Astrocyte of the cerebellum (primary cell): Measurements from ENCODE around the gene CARMIL3.
A peak's percentile ranks its signal among the peaks of the same experiment; 100 is the strongest.
"Not testable (repeated sequence)": the region's sequence is repeated elsewhere in the genome, so short reads cannot be mapped to it uniquely, and the experiment has no call there.

Experiments used
- DNase-seq: peaks from one replicate; pipeline ENCODE4 v3.0.0-alpha.2; 2011; ENCODE audit warnings: low read depth
- H3K4me3 ChIP-seq: 2 replicates; pipeline ENCODE4 v1.5.1; 2011; ENCODE audit warnings: mild to moderate bottlenecking, low read depth, low read length, moderate library complexity
- in situ Hi-C: cut with HindIII; loops from 2 replicates; pipeline ENCODE4 v1.10.0; 2017; ENCODE audit warnings: low sequenced_read_pairs
- TF ChIP-seq, protein P1 (sequence below): IDR thresholded peaks from 2 replicates; pipeline ENCODE4 v1.5.1; 2012; ENCODE audit warnings: low read length, low read depth, moderate library complexity, mild to moderate bottlenecking; ENCODE audit errors: missing control alignments

The CARMIL3 gene, protein sequence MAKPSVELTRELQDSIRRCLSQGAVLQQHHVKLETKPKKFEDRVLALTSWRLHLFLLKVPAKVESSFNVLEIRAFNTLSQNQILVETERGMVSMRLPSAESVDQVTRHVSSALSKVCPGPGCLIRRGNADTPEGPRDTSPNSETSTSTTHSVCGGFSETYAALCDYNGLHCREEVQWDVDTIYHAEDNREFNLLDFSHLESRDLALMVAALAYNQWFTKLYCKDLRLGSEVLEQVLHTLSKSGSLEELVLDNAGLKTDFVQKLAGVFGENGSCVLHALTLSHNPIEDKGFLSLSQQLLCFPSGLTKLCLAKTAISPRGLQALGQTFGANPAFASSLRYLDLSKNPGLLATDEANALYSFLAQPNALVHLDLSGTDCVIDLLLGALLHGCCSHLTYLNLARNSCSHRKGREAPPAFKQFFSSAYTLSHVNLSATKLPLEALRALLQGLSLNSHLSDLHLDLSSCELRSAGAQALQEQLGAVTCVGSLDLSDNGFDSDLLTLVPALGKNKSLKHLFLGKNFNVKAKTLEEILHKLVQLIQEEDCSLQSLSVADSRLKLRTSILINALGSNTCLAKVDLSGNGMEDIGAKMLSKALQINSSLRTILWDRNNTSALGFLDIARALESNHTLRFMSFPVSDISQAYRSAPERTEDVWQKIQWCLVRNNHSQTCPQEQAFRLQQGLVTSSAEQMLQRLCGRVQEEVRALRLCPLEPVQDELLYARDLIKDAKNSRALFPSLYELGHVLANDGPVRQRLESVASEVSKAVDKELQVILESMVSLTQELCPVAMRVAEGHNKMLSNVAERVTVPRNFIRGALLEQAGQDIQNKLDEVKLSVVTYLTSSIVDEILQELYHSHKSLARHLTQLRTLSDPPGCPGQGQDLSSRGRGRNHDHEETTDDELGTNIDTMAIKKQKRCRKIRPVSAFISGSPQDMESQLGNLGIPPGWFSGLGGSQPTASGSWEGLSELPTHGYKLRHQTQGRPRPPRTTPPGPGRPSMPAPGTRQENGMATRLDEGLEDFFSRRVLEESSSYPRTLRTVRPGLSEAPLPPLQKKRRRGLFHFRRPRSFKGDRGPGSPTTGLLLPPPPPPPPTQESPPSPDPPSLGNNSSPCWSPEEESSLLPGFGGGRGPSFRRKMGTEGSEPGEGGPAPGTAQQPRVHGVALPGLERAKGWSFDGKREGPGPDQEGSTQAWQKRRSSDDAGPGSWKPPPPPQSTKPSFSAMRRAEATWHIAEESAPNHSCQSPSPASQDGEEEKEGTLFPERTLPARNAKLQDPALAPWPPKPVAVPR (N-terminal part only)

DNA sequence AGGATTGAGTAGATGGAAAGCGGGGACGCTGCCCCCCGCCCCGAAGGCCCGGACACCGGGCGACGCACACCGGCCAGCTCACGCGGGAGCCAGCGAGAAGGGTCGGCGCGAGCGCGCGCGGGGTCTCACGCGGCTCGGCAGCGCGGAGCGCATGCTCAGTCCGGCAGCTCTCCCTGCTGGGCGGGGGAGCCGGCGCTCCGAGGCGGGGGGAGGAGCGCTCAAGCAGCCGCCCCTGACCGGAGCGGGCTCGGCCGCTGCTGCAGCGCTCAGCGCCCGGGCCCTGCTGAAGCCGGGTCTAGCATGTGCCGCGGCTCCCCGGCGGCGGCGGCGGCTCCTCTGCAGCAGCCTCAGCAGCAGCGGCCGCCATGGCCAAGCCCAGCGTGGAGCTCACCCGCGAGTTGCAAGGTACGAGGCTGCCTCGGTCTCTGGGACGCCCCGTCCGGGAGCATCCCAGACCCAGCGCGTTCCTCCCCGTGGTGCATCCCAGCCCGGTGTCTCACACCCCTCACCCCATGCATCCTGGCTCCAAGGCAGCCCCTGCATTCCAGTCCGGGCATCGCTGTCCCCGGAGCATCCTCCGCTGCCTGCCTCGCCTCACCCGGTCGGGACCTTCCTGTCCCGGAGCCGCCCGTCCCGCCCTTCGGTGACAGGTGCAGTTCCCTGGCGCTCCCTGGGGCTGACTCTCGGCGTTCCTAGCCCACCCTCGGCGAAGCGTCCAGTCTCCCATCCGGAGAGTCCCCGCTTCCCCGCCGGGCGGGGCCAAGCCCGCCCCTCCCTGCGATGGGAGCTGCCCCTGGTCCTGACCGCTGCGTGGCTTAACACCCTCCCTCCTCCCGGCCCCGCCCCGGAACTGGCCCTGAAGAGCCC lies at the start of gene CARMIL3:
CARMIL3 (plus strand) TSS at position 221 of the 867 bp plus-strand sequence; CDS start at position 366, 145 bp downstream.
- in situ Hi-C loops: no loop called here
- H3K4me3 ChIP-seq: peak within 1 kb of the TSS; percentile 48
- TF ChIP-seq, protein P1, sequence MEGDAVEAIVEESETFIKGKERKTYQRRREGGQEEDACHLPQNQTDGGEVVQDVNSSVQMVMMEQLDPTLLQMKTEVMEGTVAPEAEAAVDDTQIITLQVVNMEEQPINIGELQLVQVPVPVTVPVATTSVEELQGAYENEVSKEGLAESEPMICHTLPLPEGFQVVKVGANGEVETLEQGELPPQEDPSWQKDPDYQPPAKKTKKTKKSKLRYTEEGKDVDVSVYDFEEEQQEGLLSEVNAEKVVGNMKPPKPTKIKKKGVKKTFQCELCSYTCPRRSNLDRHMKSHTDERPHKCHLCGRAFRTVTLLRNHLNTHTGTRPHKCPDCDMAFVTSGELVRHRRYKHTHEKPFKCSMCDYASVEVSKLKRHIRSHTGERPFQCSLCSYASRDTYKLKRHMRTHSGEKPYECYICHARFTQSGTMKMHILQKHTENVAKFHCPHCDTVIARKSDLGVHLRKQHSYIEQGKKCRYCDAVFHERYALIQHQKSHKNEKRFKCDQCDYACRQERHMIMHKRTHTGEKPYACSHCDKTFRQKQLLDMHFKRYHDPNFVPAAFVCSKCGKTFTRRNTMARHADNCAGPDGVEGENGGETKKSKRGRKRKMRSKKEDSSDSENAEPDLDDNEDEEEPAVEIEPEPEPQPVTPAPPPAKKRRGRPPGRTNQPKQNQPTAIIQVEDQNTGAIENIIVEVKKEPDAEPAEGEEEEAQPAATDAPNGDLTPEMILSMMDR: no peak
- DNase-seq: no peak

DNA sequence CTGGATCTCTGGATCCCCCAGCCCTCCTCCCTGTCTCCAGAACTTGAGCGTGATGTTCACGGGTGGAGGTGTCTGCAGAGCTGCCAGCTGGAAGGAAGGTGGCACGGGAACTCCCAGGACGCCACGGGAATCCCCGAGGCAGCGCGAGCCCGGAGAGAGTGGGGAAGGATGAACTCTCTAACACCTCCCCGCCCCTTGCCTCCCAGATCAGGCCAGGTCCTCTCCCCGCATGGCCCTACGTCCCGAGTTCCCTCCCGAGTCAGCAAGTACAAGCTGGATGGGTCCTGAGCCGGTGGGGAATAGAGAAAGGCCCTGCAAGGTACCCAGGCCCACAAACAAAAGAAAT lies 45.4 kb upstream of the CARMIL3 start:
- in situ Hi-C loops, DNase-seq: not testable (repeated sequence)
- peak overlapping the region; percentile 29 for H3K4me3 ChIP-seq

DNA sequence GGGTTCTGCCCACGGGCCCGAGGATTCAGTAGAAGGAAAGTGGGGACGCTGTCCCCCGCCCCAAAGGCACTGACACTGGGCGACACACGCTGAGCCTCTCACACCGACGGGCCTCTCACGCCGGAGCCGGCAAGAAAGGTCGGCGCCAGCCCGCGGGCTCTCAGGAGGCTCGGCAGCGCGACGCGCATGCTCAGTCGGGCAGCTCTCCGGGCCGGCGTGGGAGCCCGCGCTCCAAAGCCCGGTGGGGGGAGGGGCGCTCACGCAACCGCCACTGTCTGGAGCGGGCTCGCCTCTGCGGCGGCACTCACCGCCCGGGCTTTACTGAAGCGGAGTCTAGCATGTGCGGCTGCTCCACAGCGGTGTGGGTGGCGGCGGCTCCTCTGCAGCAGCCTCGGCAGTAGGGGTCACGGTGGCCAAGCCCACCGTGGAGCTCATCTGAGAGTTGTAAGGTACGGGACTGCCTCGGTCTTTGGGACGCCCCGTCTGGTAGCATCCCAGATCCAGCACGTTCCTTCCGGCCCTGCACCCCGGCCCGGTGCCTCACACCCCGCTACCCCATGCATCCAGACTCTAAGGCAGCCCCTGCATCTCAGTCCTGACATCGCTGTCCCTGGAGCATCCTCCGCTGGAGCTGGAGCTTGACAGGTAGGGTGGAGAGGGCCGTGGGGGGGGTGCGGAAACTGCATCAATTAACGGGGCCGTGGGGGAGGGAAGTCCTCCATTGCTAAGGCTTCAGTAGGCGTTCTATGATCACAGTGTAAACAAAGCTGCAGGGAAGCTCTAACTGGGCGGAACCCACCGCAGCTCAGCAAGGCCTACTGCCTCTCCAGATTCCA lies 44.8 kb upstream of the CARMIL3 start:
- H3K4me3 ChIP-seq: peak overlapping the region; percentile 29
- DNase-seq, in situ Hi-C loops: not testable (repeated sequence)

DNA sequence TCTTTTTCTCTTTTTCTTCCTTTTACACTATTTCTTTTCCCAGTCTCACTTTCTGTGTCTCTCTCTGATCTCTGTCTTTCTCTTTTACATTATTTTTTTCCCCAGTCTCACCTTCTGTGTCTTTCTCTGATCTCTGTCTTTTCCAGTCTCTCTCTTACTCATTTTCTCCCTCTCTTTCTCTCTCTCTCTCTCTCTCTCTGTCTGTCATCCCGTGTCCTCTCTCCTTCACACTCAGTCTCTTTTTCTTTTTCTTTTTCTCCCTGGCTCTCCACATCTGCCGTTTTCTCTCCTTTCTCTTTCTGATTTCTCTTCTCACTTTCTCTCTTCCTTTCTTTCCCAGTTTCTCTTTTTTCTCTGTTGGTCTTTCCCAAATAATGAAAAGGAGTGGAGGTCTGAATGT lies 40.8 kb upstream of the CARMIL3 start:
- DNase-seq: no peak
- in situ Hi-C loops: no loop called here
- TF ChIP-seq, protein P1: no peak
- H3K4me3 ChIP-seq: no peak overlapping the region

DNA sequence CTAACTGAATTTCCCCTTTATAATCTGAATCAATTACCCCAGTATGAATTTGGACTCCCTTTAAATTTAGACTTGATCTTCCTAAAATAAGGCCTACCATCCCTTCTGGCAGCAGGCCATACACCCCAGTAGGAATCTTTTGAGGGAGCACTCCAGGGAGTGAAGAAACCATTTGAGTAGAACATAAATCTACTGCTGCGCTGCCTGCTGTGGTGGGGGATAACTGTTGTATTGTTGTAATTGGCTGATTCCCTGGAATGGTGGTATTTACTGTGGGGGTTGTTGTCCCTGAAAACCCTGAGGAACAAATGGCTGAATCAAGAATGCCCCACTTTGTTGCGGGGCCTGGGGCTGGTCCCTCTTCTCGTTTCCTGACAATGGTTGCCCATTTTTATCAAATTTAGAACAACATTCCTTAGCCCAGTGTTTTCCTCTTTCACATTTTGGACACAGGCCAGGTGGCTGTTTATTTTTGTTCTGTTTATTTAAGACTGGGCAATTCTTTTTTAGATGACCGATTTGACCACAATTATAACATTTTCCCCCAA lies 39.0 kb upstream of the CARMIL3 start:
- in situ Hi-C loops, H3K4me3 ChIP-seq, DNase-seq: not testable (repeated sequence)

DNA sequence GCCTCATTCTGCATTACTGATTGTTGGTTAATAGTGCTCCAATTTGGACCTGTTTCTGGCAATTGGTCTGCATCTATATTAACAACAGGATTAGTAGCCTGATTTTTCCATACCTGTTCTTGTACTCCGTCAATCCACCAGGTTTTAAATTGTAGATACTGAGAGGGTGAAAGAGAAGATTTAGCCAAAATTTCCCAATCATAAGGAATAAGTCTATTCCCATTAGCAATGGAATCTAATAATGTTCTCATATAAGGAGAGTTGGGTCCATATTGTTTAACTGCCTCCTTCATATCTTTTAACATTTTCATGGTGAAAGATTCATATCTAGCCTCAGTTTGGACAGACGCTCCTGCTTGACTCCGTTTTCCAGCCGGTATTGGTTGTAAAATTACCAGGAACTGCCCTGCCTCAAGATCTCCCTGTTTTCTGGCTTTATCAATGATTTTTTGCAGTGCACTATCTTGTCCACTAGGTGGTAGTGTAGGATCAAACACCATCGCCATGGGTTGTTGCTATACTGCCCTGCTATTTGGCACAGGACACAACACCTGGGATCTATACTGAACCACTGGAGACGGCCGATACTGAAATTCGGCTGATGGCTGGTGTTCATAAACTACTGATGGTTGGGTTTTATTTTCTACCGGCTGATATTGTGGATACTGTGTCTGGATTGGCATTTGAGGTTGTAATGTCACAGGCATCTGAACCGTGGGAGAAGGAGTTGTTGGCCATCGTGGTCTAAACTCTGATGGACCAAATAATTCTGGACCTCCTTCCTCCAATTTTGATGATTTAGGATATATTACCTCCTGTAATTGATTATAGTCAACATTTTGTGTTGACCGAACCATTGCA lies 37.9 kb upstream of the CARMIL3 start:
- TF ChIP-seq, protein P1: peak; percentile 81
- DNase-seq: peak; percentile 60
- H3K4me3 ChIP-seq: no peak overlapping the region
- in situ Hi-C loops: no loop called here

DNA sequence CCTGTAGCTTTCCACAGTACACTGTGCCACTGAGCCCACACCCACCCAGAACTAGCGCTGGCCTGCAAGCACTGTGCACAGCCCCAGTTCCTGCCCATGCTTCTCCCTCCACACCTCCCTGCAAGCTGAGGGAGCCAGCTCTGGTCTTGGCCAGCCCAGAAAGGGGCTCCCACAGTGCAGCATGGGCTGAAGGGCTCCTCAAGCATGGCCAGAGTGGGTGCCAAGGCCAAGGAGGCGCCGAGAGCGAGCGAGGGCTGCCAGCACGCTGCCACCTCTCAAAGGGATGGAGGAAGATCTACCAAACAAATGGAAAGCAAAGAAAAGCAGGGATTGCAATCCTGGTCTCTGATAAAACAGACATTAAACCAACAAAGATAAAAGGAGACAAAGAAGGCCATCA lies 36.1 kb upstream of the CARMIL3 start:
- H3K4me3 ChIP-seq, DNase-seq, in situ Hi-C loops: not testable (repeated sequence)

DNA sequence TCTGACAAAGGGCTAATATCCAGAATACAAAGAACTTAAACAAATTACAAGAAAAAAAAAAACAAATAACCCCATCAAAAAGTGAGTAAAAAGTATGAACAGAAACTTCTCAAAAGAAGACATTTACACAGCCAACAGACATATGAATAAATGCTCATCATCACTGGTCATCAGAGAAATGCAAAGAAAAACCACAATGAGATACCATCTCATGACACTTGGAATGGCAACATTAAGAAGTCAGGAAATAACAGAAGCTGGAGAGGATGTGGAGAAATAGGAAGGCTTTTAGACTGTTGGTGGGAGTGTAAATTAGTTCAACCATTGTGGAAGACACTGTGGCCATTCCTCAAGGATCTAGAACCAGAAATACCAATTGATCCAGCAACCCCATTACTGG lies 32.8 kb upstream of the CARMIL3 start:
- DNase-seq, H3K4me3 ChIP-seq, in situ Hi-C loops: not testable (repeated sequence)

DNA sequence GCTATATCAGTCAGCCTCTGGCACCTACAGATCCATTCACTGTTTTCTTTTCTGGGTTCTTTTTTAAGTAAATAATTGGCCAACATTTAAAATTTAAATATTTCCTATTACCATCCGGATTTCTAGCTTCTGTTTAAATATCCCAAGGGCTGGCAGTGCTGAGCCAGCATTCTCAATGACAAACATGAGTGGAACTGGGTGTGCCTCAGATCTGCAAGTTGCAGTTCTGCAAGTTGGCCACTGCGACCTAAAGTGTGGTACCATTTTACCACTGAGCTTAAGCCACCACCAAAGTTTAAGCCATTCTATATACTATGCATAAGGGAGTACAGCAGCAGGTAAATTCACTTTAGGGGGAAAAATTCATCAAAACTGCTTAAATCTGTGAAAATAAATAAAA lies 31.9 kb upstream of the CARMIL3 start:
- H3K4me3 ChIP-seq, DNase-seq, in situ Hi-C loops: not testable (repeated sequence)

DNA sequence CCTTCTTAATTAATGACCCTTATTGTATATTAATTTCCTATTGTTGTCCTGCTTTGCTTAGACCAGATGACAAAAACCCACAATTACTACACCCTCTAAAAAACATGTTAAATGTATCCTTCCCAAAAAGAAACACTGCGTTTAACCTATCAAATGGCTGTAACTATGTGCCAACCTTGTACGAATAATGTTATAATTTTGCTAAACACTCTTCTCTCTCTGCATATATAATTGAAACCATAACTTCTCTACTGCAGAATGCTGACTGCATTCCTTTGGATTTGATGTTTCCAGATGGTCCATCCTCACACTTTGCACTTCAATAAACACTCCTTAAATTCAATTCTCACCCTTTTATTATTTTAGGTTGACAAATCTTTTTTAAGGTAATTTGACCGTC lies 31.3 kb upstream of the CARMIL3 start:
- in situ Hi-C loops, DNase-seq, H3K4me3 ChIP-seq: not testable (repeated sequence)
